ENCODE data around the gene UBE2J2. TPM values are rescaled to one million over a fixed set of nuclear protein-coding genes. Genes with fewer than 3 reads are reported as not detected.

Gene UBE2J2
- total RNA-seq, 1 experiment from 2014 or later = 49.6 TPM

Small RNA genes lying within 50 kb of the gene (small RNA-seq; reads per million reads assigned to genes)
- 0 reads per million in 2 experiments for gene MIR6726

Other genes with a start within 250 kb of the UBE2J2 start
- gene RNF223, start 199.5 kb downstream of the UBE2J2 start, total RNA-seq (2014; rRNA removed; shearing (Covaris generic)) = 0.20 TPM in 1 of 2 replicates, not detected in the other
- 3.9 and 5.5 TPM in 2 replicates for gene C1orf159, start 157.8 kb downstream of the UBE2J2 start, total RNA-seq (2014; rRNA removed; shearing (Covaris generic))
- gene TTLL10, start 100.0 kb downstream of the UBE2J2 start, total RNA-seq (2014; rRNA removed; shearing (Covaris generic)) = not detected in 2 replicates
- gene TNFRSF18, start 67.3 kb downstream of the UBE2J2 start, total RNA-seq (2014; rRNA removed; shearing (Covaris generic)) = not detected in 2 replicates
- gene TNFRSF4, start 59.7 kb downstream of the UBE2J2 start, total RNA-seq (2014; rRNA removed; shearing (Covaris generic)) = not detected in 2 replicates
- 81.0 and 83.6 TPM in 2 replicates for gene SDF4, start 41.9 kb downstream of the UBE2J2 start, total RNA-seq (2014; rRNA removed; shearing (Covaris generic))
- 15.6 and 17.5 TPM in 2 replicates for gene B3GALT6, start 41.6 kb downstream of the UBE2J2 start, total RNA-seq (2014; rRNA removed; shearing (Covaris generic))
- gene C1QTNF12, start 27.1 kb downstream of the UBE2J2 start, total RNA-seq (2014; rRNA removed; shearing (Covaris generic)) = 1.3 TPM in 1 of 2 replicates, not detected in the other
- gene SCNN1D, start 6.6 kb upstream of the UBE2J2 start, total RNA-seq (2014; rRNA removed; shearing (Covaris generic)) = 1.6 and 1.7 TPM in 2 replicates
- 9.6 and 10.3 TPM in 2 replicates for gene ACAP3, start 34.1 kb upstream of the UBE2J2 start, total RNA-seq (2014; rRNA removed; shearing (Covaris generic))
- 13.1 and 18.9 TPM in 2 replicates for gene PUSL1, start 34.7 kb upstream of the UBE2J2 start, total RNA-seq (2014; rRNA removed; shearing (Covaris generic))
- gene INTS11, start 50.8 kb upstream of the UBE2J2 start, total RNA-seq (2014; rRNA removed; shearing (Covaris generic)) = 56.6 and 60.4 TPM in 2 replicates
- 12.2 and 13.7 TPM in 2 replicates for gene CPTP, start 50.9 kb upstream of the UBE2J2 start, total RNA-seq (2014; rRNA removed; shearing (Covaris generic))
- 0.30 and 0.66 TPM in 2 replicates for gene TAS1R3, start 57.4 kb upstream of the UBE2J2 start, total RNA-seq (2014; rRNA removed; shearing (Covaris generic))
- gene DVL1, start 75.6 kb upstream of the UBE2J2 start, total RNA-seq (2014; rRNA removed; shearing (Covaris generic)) = 53.7 and 55.3 TPM in 2 replicates
- gene MXRA8, start 84.7 kb upstream of the UBE2J2 start, total RNA-seq (2014; rRNA removed; shearing (Covaris generic)) = not detected in 2 replicates
- gene AURKAIP1, start 101.4 kb upstream of the UBE2J2 start, total RNA-seq (2014; rRNA removed; shearing (Covaris generic)) = 103 and 128 TPM in 2 replicates
- 70.1 and 110 TPM in 2 replicates for gene CCNL2, start 125.5 kb upstream of the UBE2J2 start, total RNA-seq (2014; rRNA removed; shearing (Covaris generic))
- gene MRPL20, start 133.4 kb upstream of the UBE2J2 start, total RNA-seq (2014; rRNA removed; shearing (Covaris generic)) = 132 and 136 TPM in 2 replicates
- 0.15 TPM in 1 of 2 replicates, not detected in the other for gene ANKRD65, start 147.4 kb upstream of the UBE2J2 start, total RNA-seq (2014; rRNA removed; shearing (Covaris generic))
- gene VWA1, start 161.8 kb upstream of the UBE2J2 start, total RNA-seq (2014; rRNA removed; shearing (Covaris generic)) = 5.0 and 8.0 TPM in 2 replicates
- gene ATAD3C, start 175.8 kb upstream of the UBE2J2 start, total RNA-seq (2014; rRNA removed; shearing (Covaris generic)) = 0.05 and 0.06 TPM in 2 replicates
- 15.4 and 21.1 TPM in 2 replicates for gene ATAD3B, start 197.9 kb upstream of the UBE2J2 start, total RNA-seq (2014; rRNA removed; shearing (Covaris generic))
- 24.5 and 25.9 TPM in 2 replicates for gene ATAD3A, start 238.3 kb upstream of the UBE2J2 start, total RNA-seq (2014; rRNA removed; shearing (Covaris generic))